Measurements from ENCODE around the gene DOCK1.

The DOCK1 gene

GRCh38 chr10:127368101-127368500 is 462.9 kb downstream of the DOCK1 start:
- in situ Hi-C loops (cut with HindIII; ENCODE audit: low sequenced_read_pairs): no loop called here
- TF ChIP-seq, protein P1, sequence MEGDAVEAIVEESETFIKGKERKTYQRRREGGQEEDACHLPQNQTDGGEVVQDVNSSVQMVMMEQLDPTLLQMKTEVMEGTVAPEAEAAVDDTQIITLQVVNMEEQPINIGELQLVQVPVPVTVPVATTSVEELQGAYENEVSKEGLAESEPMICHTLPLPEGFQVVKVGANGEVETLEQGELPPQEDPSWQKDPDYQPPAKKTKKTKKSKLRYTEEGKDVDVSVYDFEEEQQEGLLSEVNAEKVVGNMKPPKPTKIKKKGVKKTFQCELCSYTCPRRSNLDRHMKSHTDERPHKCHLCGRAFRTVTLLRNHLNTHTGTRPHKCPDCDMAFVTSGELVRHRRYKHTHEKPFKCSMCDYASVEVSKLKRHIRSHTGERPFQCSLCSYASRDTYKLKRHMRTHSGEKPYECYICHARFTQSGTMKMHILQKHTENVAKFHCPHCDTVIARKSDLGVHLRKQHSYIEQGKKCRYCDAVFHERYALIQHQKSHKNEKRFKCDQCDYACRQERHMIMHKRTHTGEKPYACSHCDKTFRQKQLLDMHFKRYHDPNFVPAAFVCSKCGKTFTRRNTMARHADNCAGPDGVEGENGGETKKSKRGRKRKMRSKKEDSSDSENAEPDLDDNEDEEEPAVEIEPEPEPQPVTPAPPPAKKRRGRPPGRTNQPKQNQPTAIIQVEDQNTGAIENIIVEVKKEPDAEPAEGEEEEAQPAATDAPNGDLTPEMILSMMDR (IDR thresholded peaks at IDR 0.05; ENCODE audit: low read depth, low read length): no peak
- H3K4me3 ChIP-seq (ENCODE audit: low read depth, low read length): no peak overlapping the region
- no peak for DNase-seq (ENCODE audit: low read depth, low spot score)

DNA sequence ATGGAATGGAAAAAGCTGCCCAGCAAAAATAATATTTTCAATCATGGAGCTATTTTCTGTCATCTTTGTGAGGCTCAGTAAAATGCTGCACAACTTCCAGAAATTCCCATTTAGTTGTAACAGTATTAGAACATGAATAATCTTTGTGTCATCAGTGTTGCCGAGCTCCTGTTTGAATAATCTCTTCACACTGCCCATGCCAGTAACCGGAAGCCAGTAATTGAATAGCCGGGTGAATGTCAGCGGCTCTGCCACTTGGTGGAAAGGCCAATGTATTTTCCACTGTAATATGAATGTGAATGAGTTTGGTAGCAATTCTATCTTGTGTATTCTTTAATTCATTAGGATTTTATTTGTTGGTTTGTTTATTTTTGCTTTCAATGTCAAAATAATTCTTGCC is 463.7 kb downstream of the DOCK1 start:
- no peak for DNase-seq (ENCODE audit: low read depth, low spot score)
- in situ Hi-C loops (cut with HindIII; ENCODE audit: low sequenced_read_pairs): no loop called here
- H3K4me3 ChIP-seq (ENCODE audit: low read depth, low read length): no peak overlapping the region
- TF ChIP-seq, protein P1 (IDR thresholded peaks at IDR 0.05; ENCODE audit: low read depth, low read length): no peak

GRCh38 chr10:127370601-127371000 is 465.4 kb downstream of the DOCK1 start:
- TF ChIP-seq, protein P1 (IDR thresholded peaks at IDR 0.05; ENCODE audit: low read depth, low read length): no peak
- in situ Hi-C loops (cut with HindIII; ENCODE audit: low sequenced_read_pairs): no loop called here

DNA sequence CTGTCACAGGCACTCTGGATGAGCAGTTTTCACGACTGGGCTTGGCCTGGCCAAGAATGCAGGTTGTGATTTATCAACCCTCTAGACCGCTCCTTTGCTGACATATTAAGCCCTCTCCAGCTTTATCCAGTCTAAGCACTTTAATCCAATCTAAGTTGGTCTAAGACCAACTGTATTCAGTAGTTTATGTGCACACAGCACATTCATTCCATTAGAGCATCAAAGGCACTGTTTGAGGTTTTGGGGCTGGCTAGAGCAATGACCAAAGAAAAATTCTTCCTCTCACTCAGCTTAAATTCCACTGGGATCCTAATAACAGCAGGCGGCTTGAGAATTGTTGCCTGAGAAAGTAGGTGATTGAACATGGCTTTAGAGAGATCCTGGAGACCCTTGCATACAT is 467.1 kb downstream of the DOCK1 start:
- no peak for DNase-seq (ENCODE audit: low read depth, low spot score)
- in situ Hi-C loops (cut with HindIII; ENCODE audit: low sequenced_read_pairs): no loop called here
- TF ChIP-seq, protein P1 (IDR thresholded peaks at IDR 0.05; ENCODE audit: low read depth, low read length): no peak
- H3K4me3 ChIP-seq (ENCODE audit: low read depth, low read length): no peak overlapping the region

More at GRCh38 chr10:127370601-127371000, 465.4 kb downstream of the DOCK1 start:
- DNase-seq (ENCODE audit: low read depth, low spot score): no peak
- H3K4me3 ChIP-seq (ENCODE audit: low read depth, low read length): no peak overlapping the region

DNA sequence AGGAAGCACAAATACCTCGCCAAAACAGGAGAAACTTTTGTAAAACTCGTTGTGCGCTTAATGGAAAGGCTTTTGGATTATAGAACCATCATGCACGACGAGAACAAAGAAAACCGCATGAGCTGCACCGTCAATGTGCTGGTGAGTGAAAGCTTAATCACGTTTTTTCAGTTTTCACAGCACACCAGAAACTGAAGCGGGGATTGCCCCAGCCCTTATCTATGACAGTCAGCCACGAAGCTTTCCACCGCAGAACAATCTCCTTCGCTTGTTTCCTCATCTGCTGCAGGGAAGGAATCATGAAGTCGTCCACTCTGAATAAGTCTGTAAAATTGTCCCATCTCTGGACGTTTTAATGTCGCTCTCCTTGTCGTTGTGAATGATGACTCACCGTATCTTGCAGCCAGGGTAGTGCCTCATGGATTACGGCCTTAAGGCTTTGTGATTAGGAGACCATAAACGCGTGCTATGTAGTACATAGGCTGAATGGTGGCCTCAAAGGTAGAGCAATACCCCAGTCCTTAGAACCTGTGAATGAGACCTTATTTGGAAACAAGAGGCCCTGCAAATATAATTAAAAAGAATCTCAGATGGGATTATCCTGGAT is 468.9 kb downstream of the DOCK1 start:
- no peak for DNase-seq (ENCODE audit: low read depth, low spot score)
- no peak overlapping the region for H3K4me3 ChIP-seq (ENCODE audit: low read depth, low read length)
- TF ChIP-seq, protein P1 (IDR thresholded peaks at IDR 0.05; ENCODE audit: low read depth, low read length): no peak
- in situ Hi-C loops (cut with HindIII; ENCODE audit: low sequenced_read_pairs): no loop called here

GRCh38 chr10:127374901-127375300 is 469.7 kb downstream of the DOCK1 start:
- H3K4me3 ChIP-seq (ENCODE audit: low read depth, low read length): no peak overlapping the region
- TF ChIP-seq, protein P1 (IDR thresholded peaks at IDR 0.05; ENCODE audit: low read depth, low read length): no peak
- in situ Hi-C loops (cut with HindIII; ENCODE audit: low sequenced_read_pairs): no loop called here
- DNase-seq (ENCODE audit: low read depth, low spot score): no peak
